ENCODE measurements around the gene WAC. TPM values are rescaled to one million over a fixed set of nuclear protein-coding genes. Genes with fewer than 3 reads are reported as not detected.
"Not testable (repeated sequence)": the region's sequence is repeated elsewhere in the genome, so short reads cannot be mapped to it uniquely, and the experiment has no call there.

Gene WAC
- total RNA-seq, 2 experiments from 2014 or later, result 128 to 141 TPM

GRCh38 chr10:28585076-28585475 is 52.2 kb downstream of the WAC start:
- DNase-seq (no peak), ATAC-seq (no peak)
- Mint-ChIP-seq H3K4me1 (peaks cover 25% of the 10 kb centered on the region), H3K36me3 (peaks cover 53% of the 10 kb centered on the region), H3K27me3 (no peaks in the 10 kb centered on the region), H3K9me3 (ENCODE audit: low read depth) (no peaks in the 10 kb centered on the region), H3K27ac (no peak overlapping the region), H3K4me3 (no peak overlapping the region)
- CTCF ChIA-PET, result interaction anchor here (1.5 kb wide), 1 partner anchor 154 kb away, joined by 3 read pairs; no protein-coding TSS in a partner anchor

- Mint-ChIP-seq H3K27ac (no peak overlapping the region), H3K4me1 (peaks cover 19% of the 10 kb centered on the region), H3K36me3 (peaks cover 56% of the 10 kb centered on the region), H3K27me3 (no peaks in the 10 kb centered on the region), H3K9me3 (ENCODE audit: low read depth) (no peaks in the 10 kb centered on the region), H3K4me3 (no peak overlapping the region)
- no peak for ATAC-seq
- CTCF ChIA-PET, result interaction anchor here (1.2 kb wide), 1 partner anchor 36 kb away, joined by 3 read pairs; no protein-coding TSS in a partner anchor
- no peak for DNase-seq
Observed at GRCh38 chr10:28586176-28586575, 53.3 kb downstream of the WAC start.

DNA sequence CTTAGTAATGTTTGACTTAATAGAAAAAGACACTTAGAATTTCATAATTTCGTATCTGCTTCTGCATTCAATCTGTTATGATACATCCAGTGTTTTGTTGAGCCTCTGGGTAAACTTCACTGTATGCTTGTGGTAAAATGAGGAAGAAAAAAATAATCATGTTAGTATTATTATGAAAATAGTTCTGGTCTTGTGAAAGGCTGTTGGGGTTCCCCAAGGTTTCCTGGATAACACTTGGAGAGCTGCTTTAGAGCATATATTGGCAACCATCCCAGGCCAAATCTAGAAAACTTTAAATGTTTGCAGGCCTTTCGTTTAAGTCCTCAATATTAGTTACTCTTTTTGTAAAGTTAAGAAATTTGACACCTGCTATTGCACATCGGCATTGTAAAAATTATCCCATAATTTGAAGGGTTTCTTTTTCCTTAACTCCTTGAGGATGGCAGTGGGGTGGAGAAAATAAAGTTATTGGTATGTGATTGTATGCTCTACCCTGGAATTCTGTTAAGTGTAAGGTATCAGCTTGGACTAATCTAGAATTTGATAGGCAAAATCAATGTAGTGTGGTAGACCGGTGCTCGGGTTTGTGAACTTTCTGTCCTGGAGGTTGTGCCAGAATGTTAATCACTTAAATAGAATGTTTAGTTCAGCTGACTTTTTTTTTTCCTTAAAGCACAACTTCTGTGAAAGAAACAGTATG is 54.5 kb downstream of the WAC start:
- DNase-seq (no peak), ATAC-seq (no peak)
- H3K36me3 Mint-ChIP-seq, result peaks cover 59% of the 10 kb centered on the region
- H3K4me3 Mint-ChIP-seq, result no peak overlapping the region
- peaks cover 16% of the 10 kb centered on the region for H3K4me1 Mint-ChIP-seq
- H3K9me3 Mint-ChIP-seq (ENCODE audit: low read depth), result no peaks in the 10 kb centered on the region
- H3K27ac Mint-ChIP-seq, result no peak overlapping the region
- H3K27me3 Mint-ChIP-seq, result no peaks in the 10 kb centered on the region
- CTCF ChIA-PET, result no interaction called here

- Mint-ChIP-seq H3K4me3 (no peak overlapping the region), H3K4me1 (peaks cover 18% of the 10 kb centered on the region), H3K9me3 (ENCODE audit: low read depth) (no peaks in the 10 kb centered on the region), H3K36me3 (peaks cover 62% of the 10 kb centered on the region), H3K27me3 (no peaks in the 10 kb centered on the region), H3K27ac (no peak overlapping the region)
- ATAC-seq (no peak), DNase-seq (no peak)
- CTCF ChIA-PET, result no interaction called here
Observed at GRCh38 chr10:28587970-28588290, 55.0 kb downstream of the WAC start.

DNA sequence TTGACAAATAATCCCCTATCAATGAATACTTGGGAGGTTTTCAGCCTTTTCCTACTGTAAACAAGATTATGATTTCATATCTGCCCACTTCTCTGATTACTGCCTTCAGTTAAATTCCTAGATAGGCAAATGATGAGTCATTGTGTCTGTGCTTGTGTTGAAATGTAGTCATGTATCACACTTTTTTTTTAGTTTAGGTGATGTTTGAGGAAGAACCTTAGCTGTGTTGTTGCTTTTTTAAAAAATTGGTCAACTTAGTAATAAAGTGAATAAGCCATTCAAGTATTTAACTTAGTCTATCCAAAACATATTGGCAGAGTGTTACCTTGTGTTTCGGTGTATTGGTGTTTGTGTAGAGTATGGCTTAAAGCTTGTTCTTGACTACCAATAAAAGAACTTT is 60.0 kb downstream of the WAC start:
- H3K4me3 Mint-ChIP-seq, result no peak overlapping the region
- DNase-seq, result no peak

DNA sequence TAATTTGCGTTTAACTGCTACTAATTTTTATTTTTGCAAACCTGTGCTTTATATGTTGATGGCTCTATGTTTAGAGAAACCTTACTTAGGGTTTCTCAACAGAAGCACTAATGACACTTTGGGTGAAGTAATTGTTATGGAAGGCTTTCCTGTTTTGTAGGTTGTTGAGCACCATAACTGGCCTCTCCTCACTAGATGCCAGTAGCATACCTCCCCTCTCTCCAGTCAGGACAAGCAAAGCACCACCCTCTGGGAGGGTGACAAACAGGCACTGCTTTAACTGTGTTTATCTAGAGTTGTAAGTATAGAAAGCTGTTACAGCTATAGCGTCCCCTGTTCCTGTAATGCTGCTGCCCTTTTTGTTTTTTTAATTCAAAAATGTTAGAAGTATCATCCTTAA is 60.9 kb downstream of the WAC start:
- CTCF ChIA-PET, result interaction anchor here (1.2 kb wide), 1 partner anchor 9 kb away, joined by 4 read pairs; no protein-coding TSS in a partner anchor
- no peak overlapping the region for H3K4me3 Mint-ChIP-seq
- H3K4me1 Mint-ChIP-seq, result peaks cover 42% of the 10 kb centered on the region

More for the DNA sequence above, 60.0 kb downstream of the WAC start:
- Mint-ChIP-seq H3K27ac (peak overlapping the region; percentile 33), H3K36me3 (peaks cover 63% of the 10 kb centered on the region), H3K4me1 (peaks cover 39% of the 10 kb centered on the region), H3K9me3 (ENCODE audit: low read depth) (no peaks in the 10 kb centered on the region), H3K27me3 (no peaks in the 10 kb centered on the region)
- CTCF ChIA-PET, result no interaction called here
- no peak for ATAC-seq

DNA sequence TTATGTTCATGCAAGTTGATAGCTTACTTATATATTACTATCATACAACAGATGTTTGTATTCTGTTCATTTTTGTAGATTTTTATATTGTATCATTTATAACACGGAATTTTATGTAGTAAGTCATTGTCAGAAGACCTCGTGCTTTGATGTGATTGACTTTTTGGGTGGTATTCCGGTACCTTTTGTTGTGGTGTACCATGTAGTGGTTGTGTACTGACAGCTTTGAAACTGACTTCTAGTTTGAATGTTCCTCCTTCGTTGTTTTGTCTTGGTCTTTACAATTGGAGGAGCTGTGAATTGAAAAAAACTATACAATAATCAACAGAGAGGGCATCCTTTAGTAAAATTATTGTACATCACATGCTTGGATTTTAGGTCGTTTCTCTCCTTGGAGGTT is 61.5 kb downstream of the WAC start:
- Mint-ChIP-seq H3K9me3 (ENCODE audit: low read depth) (no peaks in the 10 kb centered on the region), H3K36me3 (peaks cover 64% of the 10 kb centered on the region), H3K27ac (peak overlapping the region; percentile 15), H3K4me3 (no peak overlapping the region), H3K4me1 (peaks cover 42% of the 10 kb centered on the region), H3K27me3 (no peaks in the 10 kb centered on the region)
- DNase-seq (no peak), ATAC-seq (no peak)
- CTCF ChIA-PET, result interaction anchor here (1.2 kb wide), 1 partner anchor 9 kb away, joined by 4 read pairs; no protein-coding TSS in a partner anchor

More for the DNA sequence above, 60.9 kb downstream of the WAC start:
- no peaks in the 10 kb centered on the region for H3K27me3 Mint-ChIP-seq
- DNase-seq (no peak), ATAC-seq (no peak)
- peaks cover 64% of the 10 kb centered on the region for H3K36me3 Mint-ChIP-seq
- H3K27ac Mint-ChIP-seq, result peak overlapping the region; percentile 15
- no peaks in the 10 kb centered on the region for H3K9me3 Mint-ChIP-seq (ENCODE audit: low read depth)

DNA sequence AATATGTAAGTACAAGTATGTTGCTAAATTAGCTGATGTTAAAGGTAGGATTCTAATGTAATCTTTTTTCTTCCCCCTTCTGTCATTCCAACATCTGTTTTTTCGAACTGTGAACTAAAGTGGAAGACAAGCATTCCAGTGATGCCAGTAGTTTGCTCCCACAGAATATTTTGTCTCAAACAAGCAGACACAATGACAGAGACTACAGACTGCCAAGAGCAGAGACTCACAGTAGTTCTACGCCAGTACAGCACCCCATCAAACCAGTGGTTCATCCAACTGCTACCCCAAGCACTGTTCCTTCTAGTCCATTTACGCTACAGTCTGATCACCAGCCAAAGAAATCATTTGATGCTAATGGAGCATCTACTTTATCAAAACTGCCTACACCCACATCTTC is 62.7 kb downstream of the WAC start:
- no peaks in the 10 kb centered on the region for H3K9me3 Mint-ChIP-seq (ENCODE audit: low read depth)
- H3K36me3 Mint-ChIP-seq, result peaks cover 56% of the 10 kb centered on the region
- no peaks in the 10 kb centered on the region for H3K27me3 Mint-ChIP-seq
- CTCF ChIA-PET, result no interaction called here
- H3K4me1 Mint-ChIP-seq, result peaks cover 44% of the 10 kb centered on the region
- H3K27ac Mint-ChIP-seq, result no peak overlapping the region
- ATAC-seq (no peak), DNase-seq (no peak)
- H3K4me3 Mint-ChIP-seq, result no peak overlapping the region

DNA sequence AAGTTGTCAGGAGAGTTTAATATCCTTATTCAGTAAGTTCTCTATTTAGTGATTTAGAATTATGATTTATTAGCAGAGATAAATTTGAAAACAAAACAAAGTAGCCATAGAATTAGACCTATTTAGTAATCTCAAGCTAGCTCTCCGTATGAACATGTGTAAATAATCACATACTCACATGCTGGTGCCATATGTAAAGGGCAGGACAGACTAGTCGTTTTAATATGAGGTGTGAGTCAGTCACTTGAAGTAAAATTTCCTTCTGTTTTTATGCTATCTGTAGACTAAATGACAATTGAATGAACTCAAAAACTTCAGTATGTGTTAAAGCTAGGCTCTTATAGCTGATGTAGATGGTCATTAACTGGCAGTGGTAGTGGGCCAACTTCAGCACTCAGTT is 67.1 kb downstream of the WAC start:
- Mint-ChIP-seq H3K27ac (no peak overlapping the region), H3K36me3 (peaks cover 41% of the 10 kb centered on the region), H3K27me3 (no peaks in the 10 kb centered on the region), H3K9me3 (ENCODE audit: low read depth) (no peaks in the 10 kb centered on the region), H3K4me3 (no peak overlapping the region), H3K4me1 (peaks cover 36% of the 10 kb centered on the region)
- ATAC-seq (no peak), DNase-seq (no peak)
- CTCF ChIA-PET, result no interaction called here

DNA sequence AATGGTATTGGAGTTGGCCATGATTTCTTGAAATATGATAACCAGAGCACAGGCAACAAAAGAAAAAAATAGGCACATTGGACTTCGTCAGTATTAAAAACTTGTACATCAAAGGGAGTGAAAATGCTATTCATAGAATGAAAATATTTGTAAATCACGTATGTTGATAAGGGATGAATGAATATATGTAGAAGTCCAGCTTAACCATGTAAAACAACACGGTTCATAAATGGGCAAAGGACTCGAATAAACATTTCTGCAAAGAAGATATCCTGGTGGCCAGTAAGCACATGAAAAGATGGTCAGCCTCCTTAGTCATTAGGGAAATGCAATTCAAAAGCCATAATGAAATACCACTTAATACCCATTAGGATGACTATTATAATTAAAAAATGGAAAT is 68.1 kb downstream of the WAC start:
- DNase-seq (no peak), ATAC-seq (no peak)
- no peaks in the 10 kb centered on the region for H3K9me3 Mint-ChIP-seq (ENCODE audit: low read depth)
- H3K27me3 Mint-ChIP-seq, result no peaks in the 10 kb centered on the region
- H3K27ac Mint-ChIP-seq, result no peak overlapping the region
- no peak overlapping the region for H3K4me3 Mint-ChIP-seq
- peaks cover 40% of the 10 kb centered on the region for H3K4me1 Mint-ChIP-seq
- peaks cover 37% of the 10 kb centered on the region for H3K36me3 Mint-ChIP-seq
- CTCF ChIA-PET, result no interaction called here

DNA sequence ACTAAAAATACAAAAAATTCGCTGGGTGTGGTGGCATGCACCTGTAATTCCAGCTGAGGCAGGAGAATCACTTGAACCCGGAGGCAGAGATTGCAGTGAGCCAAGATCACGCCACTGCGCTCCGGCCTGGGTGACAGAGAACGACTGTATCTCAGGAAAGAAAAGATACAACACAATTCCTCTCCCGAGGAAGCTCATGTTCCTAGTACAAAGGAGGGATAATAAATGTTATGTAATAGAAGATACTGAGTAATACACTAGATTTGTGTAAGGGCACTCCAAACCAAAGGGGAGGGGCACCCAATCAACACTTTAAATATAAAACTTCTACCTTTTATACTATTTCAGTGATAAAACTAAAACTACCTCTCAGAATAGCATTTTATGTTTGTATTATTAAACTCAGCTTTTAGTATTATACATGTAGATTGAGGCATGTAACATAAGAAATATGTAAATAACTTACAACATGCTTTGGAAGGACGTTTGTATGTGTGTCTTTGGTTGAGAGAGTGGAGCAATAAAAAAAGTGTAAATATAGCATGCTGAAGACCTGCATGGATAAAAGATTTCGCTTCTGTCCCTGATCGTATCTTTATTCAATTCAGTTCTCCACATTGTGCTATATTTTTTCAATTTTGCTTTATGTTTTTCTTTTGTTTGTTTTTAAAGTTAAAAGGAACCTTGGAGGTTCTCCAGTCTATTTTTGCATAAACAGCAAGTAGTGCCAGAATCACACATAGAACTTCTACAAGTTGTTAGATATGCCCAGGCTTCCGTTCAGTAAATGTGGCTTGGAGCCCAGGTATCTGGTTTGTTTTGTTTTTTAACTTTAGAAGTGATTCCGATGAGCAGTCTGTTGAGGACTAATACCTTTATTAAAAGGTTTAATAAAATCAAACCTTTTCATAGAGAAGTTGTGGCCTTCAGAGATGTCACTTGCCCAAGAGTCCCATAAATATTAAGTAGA is 71.9 kb downstream of the WAC start:
- CTCF ChIA-PET, result no interaction called here
- peaks cover 33% of the 10 kb centered on the region for H3K36me3 Mint-ChIP-seq
- H3K27me3 Mint-ChIP-seq, result no peaks in the 10 kb centered on the region
- DNase-seq (no peak), ATAC-seq (no peak)
- H3K9me3 Mint-ChIP-seq (ENCODE audit: low read depth), result no peaks in the 10 kb centered on the region
- peak overlapping the region; percentile 18 for H3K27ac Mint-ChIP-seq
- peaks cover 33% of the 10 kb centered on the region for H3K4me1 Mint-ChIP-seq
- no peak overlapping the region for H3K4me3 Mint-ChIP-seq

DNA sequence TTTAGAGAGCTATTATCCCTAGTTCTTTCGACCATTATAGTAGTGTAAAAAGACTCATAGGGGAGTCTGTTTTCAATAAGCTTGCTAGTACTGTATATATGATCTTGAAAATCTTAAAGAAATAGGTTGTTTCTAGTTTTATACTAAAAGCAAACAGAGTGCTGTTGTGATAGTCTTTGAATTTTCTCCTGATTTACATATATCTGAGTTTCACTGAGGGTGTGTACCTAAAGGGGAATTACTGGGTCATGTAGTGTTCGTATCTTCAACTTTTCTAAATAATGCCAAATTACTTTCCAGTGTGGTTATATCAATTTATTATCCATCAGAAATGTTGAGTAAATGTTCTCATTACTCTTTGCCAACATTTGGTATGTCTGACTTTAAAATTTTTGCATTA is 73.7 kb downstream of the WAC start:
- Mint-ChIP-seq H3K27me3 (no peaks in the 10 kb centered on the region), H3K27ac (peak overlapping the region; percentile 46), H3K4me1 (peaks cover 36% of the 10 kb centered on the region), H3K4me3 (no peak overlapping the region), H3K9me3 (ENCODE audit: low read depth) (no peaks in the 10 kb centered on the region), H3K36me3 (peaks cover 40% of the 10 kb centered on the region)
- no peak for ATAC-seq
- CTCF ChIA-PET, result interaction anchor here (1.2 to 1.3 kb wide), 2 partner anchors 17 to 175 kb away, joined by 3 to 4 read pairs; no protein-coding TSS in a partner anchor
- no peak for DNase-seq

DNA sequence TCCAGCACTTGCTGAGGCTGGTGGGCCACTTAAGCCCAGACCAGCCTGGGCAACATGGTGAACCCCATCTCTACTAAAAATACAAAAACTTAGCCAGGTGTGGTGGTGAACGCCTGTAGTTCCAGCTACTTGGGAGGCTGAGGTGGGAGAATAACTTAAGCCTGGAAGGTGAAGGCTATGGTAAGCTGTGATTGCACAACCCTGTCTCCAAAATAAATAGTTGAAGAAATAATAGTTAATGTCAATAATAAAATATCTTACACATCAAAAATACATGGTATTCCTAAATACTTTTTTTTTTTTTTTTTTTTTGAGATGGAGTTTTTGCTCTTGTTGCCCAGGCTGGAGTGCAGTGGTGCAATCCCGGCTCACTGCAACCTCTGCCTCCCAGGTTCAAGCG is 76.7 kb downstream of the WAC start:
- H3K9me3 Mint-ChIP-seq (ENCODE audit: low read depth); H3K4me3 Mint-ChIP-seq; H3K27me3 Mint-ChIP-seq; ATAC-seq; H3K27ac Mint-ChIP-seq; CTCF ChIA-PET; DNase-seq: not testable (repeated sequence)
- Mint-ChIP-seq H3K36me3 (peaks cover 54% of the 10 kb centered on the region), H3K4me1 (peaks cover 26% of the 10 kb centered on the region)
